ENCODE data around the gene ZSCAN22. TPM values are rescaled to one million over a fixed set of nuclear protein-coding genes. Genes with fewer than 3 reads are reported as not detected.

ZSCAN22 gene
- total and polyA plus RNA-seq, 2 of the 13 experiments (the other 11 are each of a cell fraction or from before 2014, with no cell fraction given): 2.5 to 3.5 TPM

- TF ChIP-seq ZBTB26 (CRISPR knock-in tag; IDR thresholded peaks at IDR 0.05; ENCODE audit: borderline replicate concordance) (no peak), KLF15 (CRISPR knock-in tag; IDR thresholded peaks at IDR 0.05; ENCODE audit: borderline replicate concordance) (0 out of 2 replicates have a peak, but pooled peaks have one; percentile 65), SATB2 (CRISPR knock-in tag; IDR thresholded peaks at IDR 0.05) (no peak), ZNF737 (CRISPR knock-in tag; IDR thresholded peaks at IDR 0.05; ENCODE audit: borderline replicate concordance) (no peak), NR0B2 (CRISPR knock-in tag; IDR thresholded peaks at IDR 0.05) (0 out of 2 replicates have a peak, but pooled peaks have one; percentile 70), ZNF180 (CRISPR knock-in tag; IDR thresholded peaks at IDR 0.05; ENCODE audit: borderline replicate concordance, low read depth) (0 out of 2 replicates have a peak, but pooled peaks have one; percentile 32), GPN1 (CRISPR knock-in tag; IDR thresholded peaks at IDR 0.05; ENCODE audit: borderline replicate concordance) (no peak), ZFY (CRISPR knock-in tag; IDR thresholded peaks at IDR 0.05) (peak; percentile 96), MTF2 (CRISPR knock-in tag; IDR thresholded peaks at IDR 0.05; ENCODE audit: borderline replicate concordance) (no peak), MTA3 (CRISPR knock-in tag; IDR thresholded peaks at IDR 0.05) (no peak), NFE2L1 (CRISPR knock-in tag; IDR thresholded peaks at IDR 0.05; ENCODE audit: borderline replicate concordance) (no peak), PHF5A (CRISPR knock-in tag; IDR thresholded peaks at IDR 0.05; ENCODE audit: low read depth, unreplicated experiment) (no peak), MXD3 (CRISPR knock-in tag; IDR thresholded peaks at IDR 0.05) (peak; percentile 41), SCMH1 (CRISPR knock-in tag; IDR thresholded peaks at IDR 0.05; ENCODE audit: borderline replicate concordance) (no peak), FLYWCH1 (CRISPR knock-in tag; IDR thresholded peaks at IDR 0.05) (0 out of 2 replicates have a peak, but pooled peaks have one; percentile 52), ZNF207 (IDR thresholded peaks at IDR 0.05; ENCODE audit: borderline replicate concordance) (no peak), ZNF547 (CRISPR knock-in tag; IDR thresholded peaks at IDR 0.05) (peak; percentile 91; the same call in 1 of the 2 replicates), KLF9 (CRISPR knock-in tag; IDR thresholded peaks at IDR 0.05; ENCODE audit: low read depth) (no peak), ZNF10 (CRISPR knock-in tag; IDR thresholded peaks at IDR 0.05; ENCODE audit: borderline replicate concordance, low read depth) (no peak), NFE2 (CRISPR knock-in tag; IDR thresholded peaks at IDR 0.05) (no peak), BHLHE40 (IDR thresholded peaks at IDR 0.05; ENCODE audit: low read length) (peak; percentile 58), SOX5 (CRISPR knock-in tag; IDR thresholded peaks at IDR 0.05; ENCODE audit: borderline replicate concordance) (0 out of 2 replicates have a peak, but pooled peaks have one; percentile 12), TAF1 (CRISPR knock-in tag; IDR thresholded peaks at IDR 0.05) (peak; percentile 94), KMT2A (CRISPR knock-in tag; IDR thresholded peaks at IDR 0.05) (no peak; the same call in 1 of the 2 replicates), MYC (CRISPR knock-in tag; IDR thresholded peaks at IDR 0.05; ENCODE audit: borderline replicate concordance) (peak; percentile 98), DZIP1 (CRISPR knock-in tag; IDR thresholded peaks at IDR 0.05) (peak; percentile 47; the same call in 1 of the 2 replicates), SMARCE1 (IDR thresholded peaks at IDR 0.05; ENCODE audit: borderline replicate concordance) (no peak)
Measured at GRCh38 chr19:58386576-58387337, 60.0 kb downstream of the ZSCAN22 start, which contains the start of gene RPS5 (continued).
